ENCODE measurements around the gene MPP3. TPM values are rescaled to one million over a fixed set of nuclear protein-coding genes. Genes with fewer than 3 reads are reported as not detected.

Gene MPP3
- total RNA-seq, 4 donors from 2014 or later = 1.6 to 16.1 (median 10.5) TPM

DNA sequence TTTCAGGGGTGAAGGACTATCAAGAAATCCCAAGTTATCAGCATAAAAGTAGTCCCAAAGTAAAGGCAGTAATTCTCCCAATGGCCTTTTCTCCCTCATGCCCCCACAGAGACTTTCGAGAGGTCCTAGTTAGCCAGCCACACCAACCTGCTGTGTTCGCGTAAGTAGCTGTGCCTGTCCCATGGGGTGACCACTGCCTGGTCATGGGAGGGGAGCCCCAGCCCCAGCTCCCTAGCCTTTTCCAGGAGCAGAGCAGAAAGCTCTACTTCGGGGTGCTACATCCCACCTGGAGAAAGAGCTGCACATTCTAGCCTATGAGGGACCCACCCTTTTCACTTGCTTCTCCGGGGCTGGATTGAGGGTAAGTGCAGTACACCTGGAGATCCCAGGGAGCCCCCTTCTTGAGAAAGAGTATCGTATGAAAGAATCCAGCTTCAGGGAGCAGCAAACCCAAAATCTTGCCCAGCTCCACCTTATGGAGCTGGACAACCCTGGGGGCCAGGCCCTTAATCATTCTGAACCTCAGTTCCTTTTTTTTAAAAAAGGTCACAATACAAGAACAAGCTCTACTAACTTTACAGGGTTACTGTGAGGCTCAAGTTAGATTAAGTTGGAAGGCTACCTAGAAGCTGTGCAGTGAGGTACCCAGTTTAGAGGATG is 65.8 kb downstream of the MPP3 start:
- H3K4me3 ChIP-seq = no peak overlapping the region
- TF ChIP-seq, protein P1, sequence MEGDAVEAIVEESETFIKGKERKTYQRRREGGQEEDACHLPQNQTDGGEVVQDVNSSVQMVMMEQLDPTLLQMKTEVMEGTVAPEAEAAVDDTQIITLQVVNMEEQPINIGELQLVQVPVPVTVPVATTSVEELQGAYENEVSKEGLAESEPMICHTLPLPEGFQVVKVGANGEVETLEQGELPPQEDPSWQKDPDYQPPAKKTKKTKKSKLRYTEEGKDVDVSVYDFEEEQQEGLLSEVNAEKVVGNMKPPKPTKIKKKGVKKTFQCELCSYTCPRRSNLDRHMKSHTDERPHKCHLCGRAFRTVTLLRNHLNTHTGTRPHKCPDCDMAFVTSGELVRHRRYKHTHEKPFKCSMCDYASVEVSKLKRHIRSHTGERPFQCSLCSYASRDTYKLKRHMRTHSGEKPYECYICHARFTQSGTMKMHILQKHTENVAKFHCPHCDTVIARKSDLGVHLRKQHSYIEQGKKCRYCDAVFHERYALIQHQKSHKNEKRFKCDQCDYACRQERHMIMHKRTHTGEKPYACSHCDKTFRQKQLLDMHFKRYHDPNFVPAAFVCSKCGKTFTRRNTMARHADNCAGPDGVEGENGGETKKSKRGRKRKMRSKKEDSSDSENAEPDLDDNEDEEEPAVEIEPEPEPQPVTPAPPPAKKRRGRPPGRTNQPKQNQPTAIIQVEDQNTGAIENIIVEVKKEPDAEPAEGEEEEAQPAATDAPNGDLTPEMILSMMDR (IDR thresholded peaks at IDR 0.05) = no peak
- no peak for TF ChIP-seq POLR2A (IDR thresholded peaks at IDR 0.05)
- H3K36me3 ChIP-seq = peaks cover 0 to 41% (median 0%) of the 10 kb centered on the region in 3 donors
- no peaks in the 10 kb centered on the region for H3K9me3 ChIP-seq
- no peaks in the 10 kb centered on the region for H3K4me1 ChIP-seq
- no peak for DNase-seq
- no peaks in the 10 kb centered on the region for H3K27me3 ChIP-seq
- H3K27ac ChIP-seq = no peak overlapping the region

DNA sequence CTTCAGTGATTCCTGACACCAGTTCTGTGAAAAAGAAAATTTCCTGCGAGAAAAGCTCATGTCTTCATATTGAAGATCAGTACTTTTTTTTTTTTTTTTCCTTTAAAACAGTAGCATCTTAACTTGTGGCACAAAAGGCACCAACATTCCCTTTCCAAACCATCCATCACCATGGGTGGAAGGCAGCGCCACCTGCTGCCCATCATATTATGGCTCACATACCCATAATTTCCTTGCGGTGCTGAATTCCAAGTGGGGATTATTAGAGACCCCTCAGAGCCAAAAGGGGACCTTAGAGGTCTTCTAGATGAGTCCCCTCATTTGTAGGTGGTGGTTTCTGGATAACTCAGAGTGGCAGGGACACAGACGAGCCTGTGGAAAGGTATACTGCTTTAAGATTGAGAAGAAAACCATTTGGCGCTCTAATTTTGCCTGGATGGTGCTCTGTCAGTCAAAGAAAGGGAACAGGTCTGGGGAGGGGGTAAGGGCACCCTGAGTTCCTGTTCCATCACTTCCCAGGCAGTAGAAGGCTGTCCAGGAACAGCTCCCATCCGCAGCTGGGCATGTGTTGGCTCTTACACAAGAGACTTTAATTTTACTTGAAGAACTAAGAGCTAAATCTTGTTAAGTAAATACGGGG is 66.4 kb downstream of the MPP3 start:
- TF ChIP-seq, protein P1 (IDR thresholded peaks at IDR 0.05) = peak; percentile 48 to 81 (median 62)
- no peak for TF ChIP-seq POLR2A (IDR thresholded peaks at IDR 0.05)
- Histone ChIP-seq H3K4me3 (no peak overlapping the region), H3K27ac (no peak overlapping the region), H3K27me3 (no peaks in the 10 kb centered on the region), H3K36me3 (peaks cover 0 to 36% (median 0%) of the 10 kb centered on the region in 3 donors), H3K4me1 (no peaks in the 10 kb centered on the region), H3K9me3 (no peaks in the 10 kb centered on the region)
- peak; percentile 68 to 85 (median 70) for DNase-seq

DNA sequence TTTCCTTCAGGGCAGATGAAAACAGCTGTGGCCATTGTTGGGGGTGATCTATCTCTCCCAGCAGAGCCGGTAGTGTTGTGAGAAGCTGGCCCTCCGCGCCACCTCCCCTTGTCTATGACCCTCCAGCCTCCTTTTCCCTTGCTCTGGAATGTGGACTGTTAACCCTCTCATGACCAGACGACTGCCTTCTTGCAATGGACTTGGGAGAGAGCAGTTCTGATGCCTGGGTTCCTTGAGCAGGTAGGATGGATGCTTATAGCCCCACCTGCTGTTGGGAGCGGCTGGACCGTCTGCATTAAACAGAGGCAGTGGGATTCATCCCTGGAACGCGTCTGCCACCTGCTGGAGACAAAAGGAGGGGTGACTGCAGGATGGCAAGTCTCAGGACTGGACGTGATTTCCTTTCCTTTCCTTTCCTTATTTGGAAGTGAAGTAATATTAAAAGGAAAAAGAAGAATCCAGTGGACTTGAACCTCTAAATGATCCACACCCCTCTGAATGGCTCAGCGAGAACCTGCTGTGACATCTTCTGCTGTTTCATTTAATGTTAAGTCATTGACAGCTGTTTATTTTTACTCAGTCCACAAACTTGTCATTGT is 72.6 kb downstream of the MPP3 start:
- Histone ChIP-seq H3K4me3 (no peak overlapping the region), H3K9me3 (no peaks in the 10 kb centered on the region), H3K27ac (no peak overlapping the region), H3K27me3 (peaks cover 0 to 5% of the 10 kb centered on the region in 2 donors), H3K4me1 (peaks cover 0 to 4% (median 2%) of the 10 kb centered on the region in 4 donors), H3K36me3 (no peaks in the 10 kb centered on the region)
- TF ChIP-seq, protein P1 (IDR thresholded peaks at IDR 0.05) = peak; percentile 88 to 100 (median 98)
- peak in 1 of 2 donors; percentile 10 for TF ChIP-seq POLR2A (IDR thresholded peaks at IDR 0.05)
- peak; percentile 88 to 97 (median 95) for DNase-seq

DNA sequence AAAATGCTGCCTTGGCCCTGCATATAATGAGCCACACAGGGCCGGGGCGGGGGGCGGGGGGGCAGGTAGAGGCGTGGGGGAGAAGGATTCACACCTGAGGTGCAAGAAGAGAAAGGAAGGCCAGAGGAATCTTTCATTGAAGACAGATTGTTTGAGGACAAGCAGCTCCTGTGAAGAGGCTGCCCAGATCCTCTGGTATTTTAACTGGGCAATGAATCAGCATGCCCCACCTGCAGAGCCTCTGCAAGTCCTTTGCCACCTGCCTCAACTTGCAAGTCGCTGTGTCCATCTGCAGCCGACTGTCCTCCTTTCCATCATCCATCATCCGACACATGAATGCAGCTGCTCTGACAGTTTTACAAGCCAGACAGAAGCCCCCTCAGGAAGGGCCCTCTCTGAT is 73.1 kb downstream of the MPP3 start:
- H3K4me1 ChIP-seq = peaks cover 0 to 9% (median 3%) of the 10 kb centered on the region in 4 donors
- H3K27me3 ChIP-seq = peaks cover 0 to 11% of the 10 kb centered on the region in 2 donors
- no peaks in the 10 kb centered on the region for H3K36me3 ChIP-seq
- DNase-seq = no peak
- no peak for TF ChIP-seq POLR2A (IDR thresholded peaks at IDR 0.05)
- H3K9me3 ChIP-seq = no peaks in the 10 kb centered on the region
- H3K4me3 ChIP-seq = no peak overlapping the region
- no peak overlapping the region for H3K27ac ChIP-seq

DNA sequence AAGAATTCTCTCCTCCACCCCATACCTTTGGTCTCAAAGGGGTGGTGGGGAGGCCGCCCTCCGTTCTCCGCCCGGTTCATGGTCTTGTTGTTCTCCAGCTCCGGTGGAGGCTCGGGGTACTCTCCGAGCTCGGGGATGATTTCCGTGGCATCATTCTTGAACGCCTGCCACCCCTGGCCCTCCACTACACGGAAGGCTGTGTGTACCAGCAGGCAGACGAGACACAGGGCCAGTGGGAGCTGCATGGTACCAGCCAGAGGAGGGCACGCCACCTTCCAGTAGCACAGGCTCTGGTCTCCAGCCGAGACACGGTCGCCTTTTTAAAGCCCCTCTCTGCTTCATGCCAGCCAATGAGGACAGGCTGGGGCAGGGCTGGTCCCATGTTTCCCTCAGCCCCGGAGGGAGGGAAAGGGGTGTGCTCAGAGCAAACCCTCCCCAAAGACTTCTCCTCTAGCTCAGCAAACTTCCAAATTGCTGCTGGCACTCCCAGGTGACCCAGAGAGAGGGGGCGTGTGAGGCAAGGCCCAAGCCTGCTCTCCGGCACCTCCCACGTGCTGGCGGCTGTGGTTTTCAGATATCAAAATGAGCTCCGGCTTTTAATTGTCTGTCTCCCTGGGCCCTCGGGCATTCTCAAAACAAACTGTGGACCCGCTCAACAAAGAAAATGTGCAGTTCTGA is 74.3 kb downstream of the MPP3 start, which contains the start of gene SOST:
SOST (minus strand) TSS at position 295 of the 678 bp plus-strand sequence; CDS start at position 245, 50 bp downstream.
- Histone ChIP-seq H3K27ac (no peak within 1 kb of the TSS), H3K4me1 (peaks cover 0 to 9% (median 3%) of the 10 kb centered on the region in 4 donors), H3K9me3 (no peaks in the 10 kb centered on the region), H3K4me3 (no peak within 1 kb of the TSS), H3K36me3 (no peaks in the 10 kb centered on the region), H3K27me3 (peaks cover 0 to 12% of the 10 kb centered on the region in 2 donors)
- TF ChIP-seq, protein P1 (IDR thresholded peaks at IDR 0.05) = no peak
- TF ChIP-seq POLR2A (IDR thresholded peaks at IDR 0.05) = no peak
- no peak for DNase-seq
